ENCODE results near the gene MAST4. TPM values are rescaled to one million over a fixed set of nuclear protein-coding genes. Genes with fewer than 3 reads are reported as not detected.

The MAST4 gene
- polyA plus RNA-seq, 2 of the 4 experiments (the other 2 are of a cell fraction): 1.2 to 5.8 TPM

GRCh38 chr5:66553916-66554575 lies 42.1 kb upstream of the MAST4 start:
- 4% methylated on average over 6 of the region's 6 CpGs for WGBS (ENCODE audit: missing lambda C conversion rate)
- Histone ChIP-seq H3K4me1 (no peaks in the 10 kb centered on the region), H3K9me3 (0 out of 3 replicates have a peak, but pooled peaks cover 8% of the 10 kb centered on the region), H3K27ac (no peak overlapping the region), H3K4me3 (no peak overlapping the region), H3K4me2 (no peak overlapping the region)
- FAIRE-seq: no peak
- TF ChIP-seq GATA3 (IDR thresholded peaks at IDR 0.05; ENCODE audit: borderline replicate concordance) (no peak), HOXB5 (CRISPR knock-in tag; IDR thresholded peaks at IDR 0.05) (no peak), RCOR1 (IDR thresholded peaks at IDR 0.05; ENCODE audit: low read depth, low read length) (no peak), NPAS2 (CRISPR knock-in tag; IDR thresholded peaks at IDR 0.05; ENCODE audit: borderline replicate concordance) (no peak), TP53 (CRISPR knock-in tag; IDR thresholded peaks at IDR 0.05) (no peak), HDAC2 (IDR thresholded peaks at IDR 0.05) (no peak), HOXA7 (CRISPR knock-in tag; IDR thresholded peaks at IDR 0.05) (no peak), EHF (CRISPR knock-in tag; IDR thresholded peaks at IDR 0.05) (no peak), SMC3 (IDR thresholded peaks at IDR 0.05) (no peak), FOXS1 (CRISPR knock-in tag; IDR thresholded peaks at IDR 0.05) (no peak), CBX8 (IDR thresholded peaks at IDR 0.05) (no peak), SREBF2 (IDR thresholded peaks at IDR 0.05) (no peak), REST (IDR thresholded peaks at IDR 0.05) (no peak), HMGXB4 (CRISPR knock-in tag; IDR thresholded peaks at IDR 0.05; ENCODE audit: borderline replicate concordance) (no peak), MAZ (IDR thresholded peaks at IDR 0.05; ENCODE audit: borderline replicate concordance, low read depth, low read length) (no peak), USF2 (IDR thresholded peaks at IDR 0.05) (no peak), KDM1A (IDR thresholded peaks at IDR 0.05; ENCODE audit: low read depth) (no peak), PBX3 (IDR thresholded peaks at IDR 0.05) (no peak), ZC3H11A (IDR thresholded peaks at IDR 0.05) (no peak)
- no peak for ATAC-seq
- ChIA-PET POLR2A (no interaction called here), CTCF (no interaction called here)
- DNase-seq (ENCODE audit: low read depth in 1 of 2, low spot score in 1 of 2): no peak

- CTCF ChIA-PET: no interaction called here
- no peak overlapping the region for H3K27ac ChIP-seq
- no peak for DNase-seq (ENCODE audit: low read depth in 1 of 2, low spot score in 1 of 2)
- WGBS (ENCODE audit: missing lambda C conversion rate): 8% methylated on average over 2 of the region's 2 CpGs
- POLR2A ChIA-PET: no interaction called here
- no peak for FAIRE-seq
- H3K4me1 ChIP-seq: no peaks in the 10 kb centered on the region
- ATAC-seq: no peak
- H3K4me3 ChIP-seq: no peak overlapping the region
- H3K9me3 ChIP-seq: 0 out of 3 replicates have a peak, but pooled peaks cover 8% of the 10 kb centered on the region
- no peak overlapping the region for H3K4me2 ChIP-seq
- TF ChIP-seq POLR2A (IDR thresholded peaks at IDR 0.05; ENCODE audit: low read length) (no peak), RCOR1 (IDR thresholded peaks at IDR 0.05; ENCODE audit: low read depth, low read length) (no peak), CBX2 (IDR thresholded peaks at IDR 0.05; ENCODE audit: borderline replicate concordance, low read depth) (no peak), PBX3 (IDR thresholded peaks at IDR 0.05) (no peak), MAFK (IDR thresholded peaks at IDR 0.05; ENCODE audit: partially characterized antibody) (no peak), JUNB (IDR thresholded peaks at IDR 0.05) (no peak), CBX8 (IDR thresholded peaks at IDR 0.05) (no peak), FOSL2 (IDR thresholded peaks at IDR 0.05) (no peak), FOSL2 (CRISPR knock-in tag; IDR thresholded peaks at IDR 0.05) (no peak), GATA3 (IDR thresholded peaks at IDR 0.05; ENCODE audit: borderline replicate concordance) (no peak), ZNF302 (CRISPR knock-in tag; IDR thresholded peaks at IDR 0.05) (no peak), EHMT2 (IDR thresholded peaks at IDR 0.05; ENCODE audit: low read depth) (no peak), EHF (CRISPR knock-in tag; IDR thresholded peaks at IDR 0.05) (no peak), PHF8 (IDR thresholded peaks at IDR 0.05; ENCODE audit: borderline replicate concordance, low read depth) (no peak)
Observed at GRCh38 chr5:66554884-66555283, 41.3 kb upstream of the MAST4 start.

Measured in A549 (cell line).